ENCODE results near the gene SH2D7. TPM values are rescaled to one million over a fixed set of nuclear protein-coding genes. Genes with fewer than 3 reads are reported as not detected.

SH2D7 gene
- total RNA-seq, 1 donor from 2014 or later = not detected

- H3K27me3 Mint-ChIP-seq = no peaks in the 10 kb centered on the region
- H3K36me3 Mint-ChIP-seq = no peaks in the 10 kb centered on the region
- peaks cover 33% of the 10 kb centered on the region for H3K4me1 Mint-ChIP-seq (ENCODE audit: unreplicated experiment)
- H3K4me3 Mint-ChIP-seq = no peak overlapping the region
- no peak for TF ChIP-seq CTCF (conservative IDR thresholded peaks at IDR 0.05)
- H3K9me3 Mint-ChIP-seq = no peaks in the 10 kb centered on the region
- no peak overlapping the region for H3K27ac Mint-ChIP-seq
- DNase-seq (ENCODE audit: extremely low spot score, unreplicated experiment) = no peak
Measured at GRCh38 chr15:78060232-78060631, 32.1 kb upstream of the SH2D7 start.

- no peak for DNase-seq (ENCODE audit: extremely low spot score, unreplicated experiment)
- no peaks in the 10 kb centered on the region for H3K9me3 Mint-ChIP-seq
- H3K36me3 Mint-ChIP-seq = no peaks in the 10 kb centered on the region
- H3K4me3 Mint-ChIP-seq = peak overlapping the region; percentile 62
- H3K4me1 Mint-ChIP-seq (ENCODE audit: unreplicated experiment) = peaks cover 26% of the 10 kb centered on the region
- no peak for TF ChIP-seq CTCF (conservative IDR thresholded peaks at IDR 0.05)
- peak overlapping the region; percentile 79 for H3K27ac Mint-ChIP-seq
- H3K27me3 Mint-ChIP-seq = no peaks in the 10 kb centered on the region
Measured at GRCh38 chr15:78061963-78062427, 30.4 kb upstream of the SH2D7 start.

GRCh38 chr15:78063217-78063616 lies 29.1 kb upstream of the SH2D7 start:
- no peak for DNase-seq (ENCODE audit: extremely low spot score, unreplicated experiment)
- no peaks in the 10 kb centered on the region for H3K36me3 Mint-ChIP-seq
- H3K27me3 Mint-ChIP-seq = no peaks in the 10 kb centered on the region
- no peak overlapping the region for H3K27ac Mint-ChIP-seq
- no peaks in the 10 kb centered on the region for H3K9me3 Mint-ChIP-seq
- TF ChIP-seq CTCF (conservative IDR thresholded peaks at IDR 0.05) = no peak
- H3K4me3 Mint-ChIP-seq = no peak overlapping the region
- peaks cover 26% of the 10 kb centered on the region for H3K4me1 Mint-ChIP-seq (ENCODE audit: unreplicated experiment)

GRCh38 chr15:78063970-78064385 lies 28.4 kb upstream of the SH2D7 start:
- DNase-seq (ENCODE audit: extremely low spot score, unreplicated experiment) = no peak
- Mint-ChIP-seq H3K9me3 (no peaks in the 10 kb centered on the region), H3K36me3 (no peaks in the 10 kb centered on the region), H3K27me3 (no peaks in the 10 kb centered on the region), H3K27ac (no peak overlapping the region), H3K4me1 (ENCODE audit: unreplicated experiment) (peaks cover 25% of the 10 kb centered on the region), H3K4me3 (no peak overlapping the region)
- no peak for TF ChIP-seq CTCF (conservative IDR thresholded peaks at IDR 0.05)

- no peak for DNase-seq (ENCODE audit: extremely low spot score, unreplicated experiment)
- no peak for TF ChIP-seq CTCF (conservative IDR thresholded peaks at IDR 0.05)
- Mint-ChIP-seq H3K27me3 (no peaks in the 10 kb centered on the region), H3K27ac (no peak overlapping the region), H3K4me1 (ENCODE audit: unreplicated experiment) (peaks cover 22% of the 10 kb centered on the region), H3K9me3 (no peaks in the 10 kb centered on the region), H3K4me3 (no peak overlapping the region), H3K36me3 (no peaks in the 10 kb centered on the region)
Measured at GRCh38 chr15:78064544-78064943, 27.8 kb upstream of the SH2D7 start.
